ENCODE results near the gene SNAI3.

The SNAI3 gene

DNA sequence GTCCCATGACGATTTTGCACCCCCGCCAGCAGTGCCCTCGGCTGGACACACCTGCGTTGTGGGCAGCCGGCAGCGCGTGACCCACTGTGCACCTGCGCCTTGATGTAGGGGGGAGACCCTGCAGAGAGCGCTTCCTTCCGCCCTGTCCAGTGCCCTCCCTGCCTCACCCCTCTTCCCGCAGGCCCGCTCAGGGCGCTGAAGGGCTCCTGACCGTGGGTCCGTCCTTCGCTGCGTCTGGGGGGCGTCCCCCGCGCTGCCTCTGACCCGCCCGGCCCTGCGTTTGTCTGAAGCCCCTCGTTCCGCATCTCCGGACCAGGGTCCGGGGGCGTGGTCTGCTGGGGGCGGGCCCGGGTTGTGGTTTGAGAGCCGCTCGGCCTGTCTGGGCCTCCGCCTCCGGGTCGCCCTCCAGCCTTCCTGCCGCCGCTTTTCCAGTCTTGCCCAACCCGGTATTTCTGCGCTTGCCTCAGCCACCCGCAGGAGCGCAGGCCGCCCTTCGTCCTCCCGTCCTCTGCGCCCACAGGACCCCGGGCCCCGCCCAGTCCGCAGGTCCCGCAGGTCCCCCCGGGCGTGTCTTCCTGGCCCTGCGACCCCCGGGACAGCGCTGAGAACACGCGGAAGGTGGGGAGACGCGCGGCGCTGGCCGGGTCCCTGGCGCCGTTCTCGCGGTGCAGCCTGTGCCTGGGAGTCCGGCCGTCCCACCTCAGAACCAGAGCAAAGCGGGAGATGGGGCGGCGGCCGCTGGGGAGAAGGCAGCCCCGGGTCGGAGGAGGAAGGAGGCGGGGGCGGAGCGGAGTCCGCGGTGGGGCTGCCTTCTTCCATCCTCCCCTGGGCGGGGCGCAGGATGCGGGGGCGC is 51.9 kb downstream of the SNAI3 start:
- DNase-seq (ENCODE audit: low spot score): no peak

- DNase-seq (ENCODE audit: low spot score): no peak
Measured at GRCh38 chr16:88633684-88634140, 52.6 kb downstream of the SNAI3 start.

GRCh38 chr16:88632587-88632930 is 53.7 kb downstream of the SNAI3 start:
- no peak for DNase-seq (ENCODE audit: low spot score)

- DNase-seq (ENCODE audit: low spot score): no peak
Measured at GRCh38 chr16:88631920-88632586, 54.3 kb downstream of the SNAI3 start.

- DNase-seq (ENCODE audit: low spot score): no peak
Measured at GRCh38 chr16:88631384-88631783, 54.9 kb downstream of the SNAI3 start.

GRCh38 chr16:88630941-88631340 is 55.4 kb downstream of the SNAI3 start:
- no peak for DNase-seq (ENCODE audit: low spot score)

- no peak for DNase-seq (ENCODE audit: low spot score)
Measured at GRCh38 chr16:88630433-88630832, 55.9 kb downstream of the SNAI3 start.

- DNase-seq (ENCODE audit: low spot score): no peak
Measured at GRCh38 chr16:88629835-88630234, 56.5 kb downstream of the SNAI3 start.

DNA sequence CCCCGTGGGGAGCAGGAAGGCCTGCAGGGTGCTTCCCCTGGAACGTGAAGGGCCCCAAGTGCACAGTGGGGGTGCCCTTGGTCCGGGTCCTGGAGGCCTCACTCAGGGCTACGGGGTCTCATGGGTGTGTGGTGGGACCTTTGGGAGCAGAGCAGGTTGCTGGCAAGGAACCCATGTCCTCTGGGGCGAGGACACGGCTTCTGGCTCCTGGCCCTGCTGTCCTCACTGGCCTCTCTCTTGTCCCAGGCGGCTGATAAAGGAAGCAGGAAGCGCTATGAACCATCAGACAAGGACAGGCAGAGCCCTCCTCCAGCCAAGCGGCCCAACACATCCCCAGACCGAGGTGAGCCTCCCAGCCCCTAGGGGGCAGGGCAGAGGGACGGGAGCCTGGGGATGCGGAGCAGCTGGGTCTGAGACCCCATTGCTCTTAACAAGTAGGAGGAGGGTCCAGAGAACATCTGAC is 57.8 kb downstream of the SNAI3 start:
- DNase-seq (ENCODE audit: low spot score): no peak

All from hematopoietic multipotent progenitor cell treated with erythropoietin and hydrocortisone succinate and interleukin-3 and kit ligand, for 15 days (in vitro differentiated cells).